GM21423 (cell line): ENCODE measurements around the gene PTCSC3.
"Not testable (repeated sequence)": the region's sequence is repeated elsewhere in the genome, so short reads cannot be mapped to it uniquely, and the experiment has no call there.

Source experiments
- ATAC-seq: cut with Tn5 transposase; IDR thresholded peaks from one replicate; pipeline ENCODE4 v1.9.1; 2021; ENCODE audit warnings: mild to moderate bottlenecking, moderate library complexity; ENCODE audit not compliant: unreplicated experiment

PTCSC3 gene

GRCh38 chr14:36174767-36175424 is 1.6 kb downstream of the PTCSC3 start:
- no peak for ATAC-seq

GRCh38 chr14:36173161-36173560 is 3.4 kb downstream of the PTCSC3 start:
- no peak for ATAC-seq

- ATAC-seq: no peak
Measured at GRCh38 chr14:36171607-36172006, 4.9 kb downstream of the PTCSC3 start.

- ATAC-seq: no peak
Measured at GRCh38 chr14:36167431-36167830, 9.1 kb downstream of the PTCSC3 start.

GRCh38 chr14:36163451-36163850 is 13.1 kb downstream of the PTCSC3 start:
- ATAC-seq: no peak

- ATAC-seq: no peak
Measured at GRCh38 chr14:36162267-36162666, 14.3 kb downstream of the PTCSC3 start.

GRCh38 chr14:36161776-36162175 is 14.7 kb downstream of the PTCSC3 start:
- ATAC-seq: no peak

- ATAC-seq: no peak
Measured at GRCh38 chr14:36151335-36151734, 25.2 kb downstream of the PTCSC3 start.

- no peak for ATAC-seq
Measured at GRCh38 chr14:36134038-36134437, 42.5 kb downstream of the PTCSC3 start.

GRCh38 chr14:36132826-36133225 is 43.7 kb downstream of the PTCSC3 start:
- ATAC-seq: no peak

GRCh38 chr14:36130186-36130585 is 46.3 kb downstream of the PTCSC3 start:
- no peak for ATAC-seq

GRCh38 chr14:36129181-36129580 is 47.3 kb downstream of the PTCSC3 start:
- ATAC-seq: no peak

GRCh38 chr14:36113341-36113740 is 63.2 kb downstream of the PTCSC3 start:
- no peak for ATAC-seq

GRCh38 chr14:36111822-36112583 is 64.5 kb downstream of the PTCSC3 start:
- ATAC-seq: no peak

GRCh38 chr14:36105401-36105800 is 71.1 kb downstream of the PTCSC3 start:
- ATAC-seq: no peak

- ATAC-seq: not testable (repeated sequence)
Measured at GRCh38 chr14:36104258-36104657, 72.3 kb downstream of the PTCSC3 start.

GRCh38 chr14:36099619-36100018 is 76.9 kb downstream of the PTCSC3 start:
- ATAC-seq: no peak

GRCh38 chr14:36097356-36097755 is 79.2 kb downstream of the PTCSC3 start:
- ATAC-seq: no peak

GRCh38 chr14:36096090-36096489 is 80.4 kb downstream of the PTCSC3 start:
- ATAC-seq: no peak

- no peak for ATAC-seq
Measured at GRCh38 chr14:36094963-36095362, 81.6 kb downstream of the PTCSC3 start.

- peak; percentile 99 for ATAC-seq
Measured at GRCh38 chr14:36091096-36091495, 85.4 kb downstream of the PTCSC3 start.

- no peak for ATAC-seq
Measured at GRCh38 chr14:36087411-36087810, 89.1 kb downstream of the PTCSC3 start.
